Keratinocyte (primary cell): ENCODE measurements around the gene LRRN2.

Experiments
- CTCF ChIP-seq, 3 experiments: IDR thresholded peaks in 1 of 3; conservative IDR thresholded peaks in 1 of 3; optimal IDR thresholded peaks in 1 of 3; 2 replicates in 2 of 3; 3 replicates in 1 of 3; pipeline versions ENCODE3 to v1.5.1; 2011; ENCODE audit warnings: low read length in 3 of 3, mild to moderate bottlenecking in 3 of 3, moderate library complexity in 2 of 3, control low read depth in 1 of 3, inconsistent platforms in 1 of 3; ENCODE audit not compliant: insufficient read depth in 2 of 3; ENCODE audit errors: extremely low read depth in 1 of 3
- EZH2 ChIP-seq: IDR thresholded peaks from one replicate; pipeline ENCODE4 v1.6.1; 2012; ENCODE audit warnings: inconsistent platforms, mild to moderate bottlenecking, low read length, moderate library complexity

DNA sequence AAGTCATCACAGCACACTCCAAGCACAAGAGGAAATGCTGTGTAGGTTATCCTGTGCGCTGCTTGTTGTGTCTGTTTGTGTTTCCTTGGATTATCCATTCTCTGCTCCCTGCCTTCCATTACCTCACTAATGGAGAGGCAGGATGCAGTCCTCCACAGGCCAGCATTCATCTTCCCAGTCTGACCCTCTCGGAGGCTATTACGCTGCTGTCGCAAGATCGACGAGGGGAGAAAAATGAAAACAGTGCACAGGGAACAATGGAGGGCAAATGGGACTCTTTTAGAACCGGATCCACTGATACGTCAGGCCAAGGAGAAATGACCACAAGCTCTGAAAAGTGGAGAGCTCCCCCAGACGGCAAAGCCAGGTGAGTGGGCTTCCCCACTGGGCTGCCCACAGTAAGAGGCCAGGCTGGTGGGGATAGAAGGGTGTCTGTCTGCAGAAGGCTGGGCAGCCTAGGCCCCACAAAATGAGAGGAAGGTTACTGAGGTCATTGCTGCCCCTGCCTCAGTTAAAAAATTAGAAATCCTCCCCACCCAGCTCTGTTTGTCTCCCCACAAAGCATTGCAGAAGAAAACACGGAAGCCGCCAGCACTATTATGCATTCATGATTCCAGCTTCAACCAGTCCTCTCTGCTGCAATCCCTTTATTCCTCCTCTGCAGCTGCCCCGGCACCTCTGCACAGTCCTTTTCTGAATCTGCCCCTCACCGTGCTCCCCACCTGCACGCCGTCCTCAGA lies 21.7 kb downstream of the LRRN2 start:
- TF ChIP-seq CTCF (optimal IDR thresholded peaks at IDR 0.05 in 1 of 3, IDR thresholded peaks at IDR 0.05 in 1 of 3, conservative IDR thresholded peaks at IDR 0.05 in 1 of 3; ENCODE audit: extremely low read depth in 1 of 3, insufficient read depth in 2 of 3, low read length in 3 of 3) = no peak
- no peak for TF ChIP-seq EZH2
